GM12874 (cell line): ENCODE data around the gene FLOT2.

Experiments
- CTCF ChIP-seq: IDR thresholded peaks from 2 replicates; pipeline ENCODE4 v1.5.1; 2011; ENCODE audit warnings: low read depth, mild to moderate bottlenecking, control low read depth, low read length, moderate library complexity; ENCODE audit not compliant: insufficient read depth

Gene FLOT2

GRCh38 chr17:28896884-28897768, at the start of gene FLOT2:
Gene FLOT2, minus strand, starts transcription at chr17:28897733. Its CDS starts 159 bp downstream, at chr17:28897574.
- peak; percentile 44; the same call in 1 of the 2 replicates for TF ChIP-seq CTCF

- no peak for TF ChIP-seq CTCF
These were observed 48.7 kb upstream of the FLOT2 start for GRCh38 chr17:28946239-28946638.

- TF ChIP-seq CTCF = no peak
These were observed 47.6 kb upstream of the FLOT2 start for GRCh38 chr17:28944862-28945741.

GRCh38 chr17:28944343-28944742, 46.8 kb upstream of the FLOT2 start:
- TF ChIP-seq CTCF = no peak

- no peak for TF ChIP-seq CTCF
These were observed 45.4 kb upstream of the FLOT2 start for GRCh38 chr17:28942925-28943324.

GRCh38 chr17:28941251-28941650, 43.7 kb upstream of the FLOT2 start:
- TF ChIP-seq CTCF = no peak

- TF ChIP-seq CTCF = no peak
These were observed 43.1 kb upstream of the FLOT2 start for GRCh38 chr17:28940675-28941074.
